Kidney (tissue), 14 donors: ENCODE results near the gene CTDSP2. TPM values are rescaled to one million over a fixed set of nuclear protein-coding genes. Genes with fewer than 3 reads are reported as not detected.
"Not testable (repeated sequence)": the region's sequence is repeated elsewhere in the genome, so short reads cannot be mapped to it uniquely, and the experiment has no call there.

Source experiments
- DNase-seq, 5 donors: peaks; one replicate each; pipeline ENCODE4 v3.0.0-alpha.2; 2013 to 2020
- FAIRE-seq: peaks from 2 replicates; lab custom pipeline; 2012; peaks lifted over from hg19 to GRCh38; lab: Jason Lieb, UNC
- H3K27ac ChIP-seq, 2 donors: one replicate each; pipeline ENCODE4 v1.7.0; 2013; ENCODE audit warnings: low read depth in 2 of 2, low read length in 2 of 2, inconsistent platforms in 1 of 2
- H3K27me3 ChIP-seq: one replicate; pipeline ENCODE4 v1.7.1; 2013; ENCODE audit warnings: low read length, inconsistent platforms; ENCODE audit not compliant: control insufficient read depth, insufficient read depth
- H3K36me3 ChIP-seq, 3 donors: one replicate each; pipeline versions ENCODE4 v1.7.0 to v1.7.1; 2013; ENCODE audit warnings: low read length in 3 of 3, control low read depth in 1 of 3, inconsistent platforms in 1 of 3; ENCODE audit not compliant: insufficient read depth in 3 of 3, control insufficient read depth in 2 of 3
- H3K4me1 ChIP-seq, 3 donors: one replicate each; pipeline versions ENCODE4 v1.7.0 to v1.7.1; 2013; ENCODE audit warnings: low read length in 3 of 3, inconsistent platforms in 1 of 3, low read depth in 1 of 3; ENCODE audit not compliant: control insufficient read depth in 2 of 3, insufficient read depth in 2 of 3
- H3K4me3 ChIP-seq, 3 donors: one replicate each; pipeline versions ENCODE4 v1.7.0 to v1.8.1; 2013; ENCODE audit warnings: low read length in 3 of 3, control low read depth in 1 of 3, inconsistent platforms in 1 of 3
- H3K9ac ChIP-seq, 3 donors: one replicate each; pipeline versions ENCODE4 v1.7.0 to v1.7.1; 2013; ENCODE audit warnings: low read length in 3 of 3, control low read depth in 1 of 3, inconsistent platforms in 1 of 3
- H3K9me3 ChIP-seq, 3 donors: one replicate each; pipeline versions ENCODE4 v1.7.0 to v1.7.1; 2013; ENCODE audit warnings: low read length in 3 of 3, control low read depth in 1 of 3, inconsistent platforms in 1 of 3; ENCODE audit not compliant: control insufficient read depth in 2 of 3, insufficient read depth in 1 of 3
- CTCF ChIP-seq: IDR thresholded peaks from 3 replicates; pipeline ENCODE4 v1.5.1; 2012; ENCODE audit warnings: mild to moderate bottlenecking, moderate library complexity, borderline replicate concordance; ENCODE audit not compliant: insufficient read depth; ENCODE audit errors: extremely low read depth
- intact Hi-C: fragments of 100-400 bp; cut with DNase I; formaldehyde crosslinking; loops from one replicate; pipeline ENCODE4 v1.11.1; 2022
- polyA plus RNA-seq: library from polyadenylated mRNA; stranded (reverse); fragments of 350-450 nt; fragmentation: Illumina TruSeq; extraction: RNeasy Lipid Tissue Mini Kit (QIAGEN cat#74804); gene quantifications from one replicate; pipeline ENCODE4 v1.2.3, GENCODE V29; 2014; ENCODE audit warnings: low read depth, low replicate concordance; ENCODE audit not compliant: insufficient read depth
- total RNA-seq: library from RNA; stranded (reverse); fragmentation: NEBNext Ultra II Directional; extraction: Animal tissue kit (Norgen Biotek cat#: 25700); gene quantifications from one replicate; pipeline ENCODE4 v1.2.1, GENCODE V29; 2021
- donor health status: control.
- donor health status: control.
- donor health status: control.
- donor health status: control.
- donor health status: control.
- donor health status: DM: yes; HTN: yes; CAD: no.
- donor health status: Normal renal cell carcinoma (clear cell type).

CTDSP2 gene
- total and polyA plus RNA-seq, 2 donors from 2014 or later, result 46.0 to 198 TPM

- Histone ChIP-seq H3K4me1 (peaks cover 0 to 12% (median 9%) of the 10 kb centered on the region in 3 donors), H3K27me3 (no peaks in the 10 kb centered on the region), H3K9me3 (no peaks in the 10 kb centered on the region), H3K4me3 (peak overlapping the region; percentile 6 to 70 (median 63)), H3K27ac (peak overlapping the region; percentile 86 to 87), H3K9ac (peak overlapping the region in 2 of 3 donors; percentile 37 to 51), H3K36me3 (no peaks in the 10 kb centered on the region)
- TF ChIP-seq CTCF, result no peak
- intact Hi-C loops, result no loop called here
- DNase-seq (peak in 2 of 5 donors; percentile 39 to 45), FAIRE-seq (no peak)
Observed at GRCh38 chr12:57864442-57865083, 18.0 kb upstream of the CTDSP2 start.

- Histone ChIP-seq H3K9me3 (no peaks in the 10 kb centered on the region), H3K36me3 (no peaks in the 10 kb centered on the region), H3K27ac (no peak overlapping the region), H3K4me1 (peaks cover 0 to 12% (median 9%) of the 10 kb centered on the region in 3 donors), H3K27me3 (no peaks in the 10 kb centered on the region), H3K4me3 (no peak overlapping the region), H3K9ac (no peak overlapping the region)
- FAIRE-seq (no peak), DNase-seq (no peak)
- intact Hi-C loops, result no loop called here
- no peak for TF ChIP-seq CTCF
Observed at GRCh38 chr12:57863676-57864075, 17.1 kb upstream of the CTDSP2 start.

- Histone ChIP-seq H3K36me3 (no peaks in the 10 kb centered on the region), H3K4me1 (peaks cover 0 to 12% (median 9%) of the 10 kb centered on the region in 3 donors), H3K4me3 (no peak overlapping the region), H3K9me3 (no peaks in the 10 kb centered on the region), H3K27me3 (no peaks in the 10 kb centered on the region), H3K27ac (peak overlapping the region in 1 of 2 donors; percentile 34), H3K9ac (no peak overlapping the region)
- FAIRE-seq (no peak), DNase-seq (no peak)
- intact Hi-C loops, result no loop called here
- TF ChIP-seq CTCF, result no peak
Observed at GRCh38 chr12:57861967-57862366, 15.4 kb upstream of the CTDSP2 start.

GRCh38 chr12:57860883-57861282, 14.4 kb upstream of the CTDSP2 start:
- H3K27ac ChIP-seq, H3K27me3 ChIP-seq, intact Hi-C loops, H3K9ac ChIP-seq, H3K9me3 ChIP-seq, H3K36me3 ChIP-seq, FAIRE-seq, DNase-seq, H3K4me3 ChIP-seq: not testable (repeated sequence)
- H3K4me1 ChIP-seq, result peaks cover 0 to 12% (median 9%) of the 10 kb centered on the region in 3 donors
